ENCODE data around the gene FOXA3. TPM values are rescaled to one million over a fixed set of nuclear protein-coding genes. Genes with fewer than 3 reads are reported as not detected.

FOXA3 gene
- total RNA-seq, 4 donors from 2014 or later, result not detected

DNA sequence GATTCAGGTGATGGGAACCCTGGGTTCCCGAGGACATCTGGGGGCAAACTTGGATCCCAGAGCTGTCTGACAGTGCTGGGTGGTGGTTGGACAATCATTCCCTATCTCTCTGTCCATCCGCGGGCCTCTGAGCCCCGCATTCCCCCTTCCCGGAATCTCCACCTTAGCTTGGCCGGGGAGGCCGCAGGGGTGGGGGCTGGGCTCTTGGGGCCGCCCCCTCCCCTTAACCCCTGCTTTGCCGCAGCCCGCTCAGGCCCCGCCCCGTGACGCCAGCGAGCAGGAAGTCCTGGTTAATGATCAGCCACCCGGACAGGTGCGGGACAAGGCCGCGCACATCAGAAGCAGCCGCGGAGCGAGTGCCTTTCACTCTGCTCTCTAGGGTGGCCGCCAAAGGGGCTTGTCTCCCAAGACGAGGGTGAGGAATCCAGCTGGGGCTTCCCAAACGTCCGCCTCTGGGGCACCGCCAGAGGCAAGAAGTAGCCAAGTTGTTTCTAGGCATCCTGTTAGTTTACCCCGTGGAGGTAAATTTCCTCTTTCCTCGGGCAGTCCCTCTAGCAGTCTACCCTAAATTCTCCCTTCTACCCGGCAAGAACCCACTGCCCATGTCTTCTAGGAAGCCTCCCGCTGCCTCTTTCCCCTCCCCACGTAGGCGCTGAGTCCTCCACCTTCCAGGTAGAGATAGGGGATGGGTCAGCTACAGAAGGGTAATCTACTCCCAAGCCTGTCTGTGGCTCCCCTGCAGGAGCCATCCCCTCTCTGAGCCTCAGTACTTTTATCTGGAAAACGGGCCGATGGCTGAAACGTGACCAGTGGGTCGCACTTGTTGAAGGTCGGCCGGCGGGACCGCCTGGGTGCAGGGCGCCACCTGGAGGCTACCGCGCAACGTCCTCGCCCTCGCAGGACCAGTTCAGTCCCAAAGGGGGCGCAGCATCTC, 18.8 kb downstream of the FOXA3 start:
- ATAC-seq, result no peak
- peak in 1 of 2 donors; percentile 62 for DNase-seq
- H3K4me1 ChIP-seq, result peaks cover 34 to 44% of the 10 kb centered on the region in 2 donors
- peak overlapping the region in 3 of 4 donors; percentile 20 to 67 (median 47) for H3K27ac ChIP-seq
- in situ Hi-C loops (cut with MboI; ENCODE audit: low sequenced_read_pairs in 4 of 4), result no loop called here
- no peak for TF ChIP-seq POLR2A (IDR thresholded peaks at IDR 0.05)
- TF ChIP-seq, protein P1, sequence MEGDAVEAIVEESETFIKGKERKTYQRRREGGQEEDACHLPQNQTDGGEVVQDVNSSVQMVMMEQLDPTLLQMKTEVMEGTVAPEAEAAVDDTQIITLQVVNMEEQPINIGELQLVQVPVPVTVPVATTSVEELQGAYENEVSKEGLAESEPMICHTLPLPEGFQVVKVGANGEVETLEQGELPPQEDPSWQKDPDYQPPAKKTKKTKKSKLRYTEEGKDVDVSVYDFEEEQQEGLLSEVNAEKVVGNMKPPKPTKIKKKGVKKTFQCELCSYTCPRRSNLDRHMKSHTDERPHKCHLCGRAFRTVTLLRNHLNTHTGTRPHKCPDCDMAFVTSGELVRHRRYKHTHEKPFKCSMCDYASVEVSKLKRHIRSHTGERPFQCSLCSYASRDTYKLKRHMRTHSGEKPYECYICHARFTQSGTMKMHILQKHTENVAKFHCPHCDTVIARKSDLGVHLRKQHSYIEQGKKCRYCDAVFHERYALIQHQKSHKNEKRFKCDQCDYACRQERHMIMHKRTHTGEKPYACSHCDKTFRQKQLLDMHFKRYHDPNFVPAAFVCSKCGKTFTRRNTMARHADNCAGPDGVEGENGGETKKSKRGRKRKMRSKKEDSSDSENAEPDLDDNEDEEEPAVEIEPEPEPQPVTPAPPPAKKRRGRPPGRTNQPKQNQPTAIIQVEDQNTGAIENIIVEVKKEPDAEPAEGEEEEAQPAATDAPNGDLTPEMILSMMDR (IDR thresholded peaks at IDR 0.05 in 4 of 5, conservative IDR thresholded peaks at IDR 0.05 in 1 of 5), result peak; percentile 62 to 87 (median 74)
- no peaks in the 10 kb centered on the region for H3K27me3 ChIP-seq
- peaks cover 0 to 6% of the 10 kb centered on the region in 2 donors for H3K36me3 ChIP-seq
- peak overlapping the region in 3 of 4 donors; percentile 0 to 24 (median 12) for H3K4me3 ChIP-seq
- intact Hi-C loops (cut with DNase I; ENCODE audit: low total_unique reads), result no loop called here
- no peaks in the 10 kb centered on the region for H3K9me3 ChIP-seq

DNA sequence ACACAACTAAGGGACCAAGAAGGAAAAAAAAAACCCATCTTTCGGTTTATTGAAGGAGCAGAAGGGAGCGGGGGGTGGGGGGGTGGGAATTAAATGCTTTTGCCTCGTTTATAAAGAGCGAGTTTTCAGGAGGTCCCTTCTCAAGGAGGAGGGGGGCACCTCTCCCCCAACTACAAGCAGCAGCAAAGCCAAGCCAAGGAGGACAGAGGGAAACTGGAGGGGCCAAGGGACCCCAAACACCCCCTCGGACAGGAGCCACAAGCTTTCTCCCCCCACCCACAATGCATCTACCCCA, 19.4 kb downstream of the FOXA3 start:
- peaks cover 0 to 6% of the 10 kb centered on the region in 2 donors for H3K36me3 ChIP-seq
- in situ Hi-C loops (cut with MboI; ENCODE audit: low sequenced_read_pairs in 4 of 4) (no loop called here), intact Hi-C loops (cut with DNase I; ENCODE audit: low total_unique reads) (no loop called here)
- no peaks in the 10 kb centered on the region for H3K27me3 ChIP-seq
- TF ChIP-seq POLR2A (IDR thresholded peaks at IDR 0.05), result no peak
- TF ChIP-seq, protein P1 (IDR thresholded peaks at IDR 0.05 in 4 of 5, conservative IDR thresholded peaks at IDR 0.05 in 1 of 5), result peak in 2 of 5 experiments; percentile 18 to 37
- no peak for ATAC-seq
- H3K4me3 ChIP-seq, result peak overlapping the region in 3 of 4 donors; percentile 0 to 9 (median 4)
- H3K27ac ChIP-seq, result peak overlapping the region; percentile 44 to 90 (median 57)
- H3K9me3 ChIP-seq, result no peaks in the 10 kb centered on the region
- H3K4me1 ChIP-seq, result peaks cover 34 to 44% of the 10 kb centered on the region in 2 donors
- DNase-seq, result no peak

DNA sequence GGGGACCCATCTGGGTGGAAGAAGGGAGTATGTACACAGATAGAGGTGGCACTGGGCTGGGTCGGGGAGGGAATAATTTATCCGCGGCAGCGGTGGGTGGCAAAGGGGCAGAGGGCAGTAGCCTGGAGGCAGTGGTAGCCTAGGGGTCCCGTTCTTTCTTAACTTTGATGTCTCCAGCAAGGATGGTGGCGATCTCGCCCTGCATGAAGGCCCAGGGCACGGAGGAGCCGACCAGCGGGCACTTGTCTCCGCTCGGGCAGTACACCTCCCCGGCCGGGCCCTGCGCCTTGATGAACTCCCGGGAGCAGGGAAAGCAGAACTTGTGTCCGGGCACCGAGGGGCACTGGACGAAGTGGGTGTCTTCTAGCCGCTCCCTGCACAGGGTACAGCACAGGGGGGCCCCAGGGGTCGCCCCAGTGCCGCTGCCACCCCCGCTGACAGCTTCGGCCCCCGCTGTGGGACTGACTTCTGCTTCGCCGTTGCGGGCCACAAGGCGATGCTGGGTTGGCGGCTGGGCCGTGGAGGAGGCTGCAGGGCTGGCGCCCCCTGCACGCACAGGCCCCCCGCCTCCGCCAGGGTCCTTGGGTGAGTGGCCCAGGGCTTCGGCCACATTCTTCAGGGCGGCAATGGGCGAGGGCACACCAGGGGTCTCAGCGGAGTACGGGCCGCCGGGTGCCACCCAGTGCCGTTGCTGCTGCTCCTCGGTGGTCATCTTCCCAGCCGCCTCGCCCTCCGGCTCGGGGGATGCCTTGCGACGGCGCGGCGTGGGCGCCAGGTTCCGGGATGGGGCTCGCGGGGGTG, 20.0 kb downstream of the FOXA3 start:
- Histone ChIP-seq H3K9me3 (no peaks in the 10 kb centered on the region), H3K36me3 (peaks cover 0 to 6% of the 10 kb centered on the region in 2 donors), H3K27ac (peak overlapping the region; percentile 47 to 95 (median 92)), H3K4me3 (peak overlapping the region; percentile 0 to 84 (median 35)), H3K4me1 (peaks cover 34 to 44% of the 10 kb centered on the region in 2 donors), H3K27me3 (no peaks in the 10 kb centered on the region)
- ATAC-seq (no peak), DNase-seq (no peak)
- TF ChIP-seq, protein P1 (IDR thresholded peaks at IDR 0.05 in 4 of 5, conservative IDR thresholded peaks at IDR 0.05 in 1 of 5), result no peak
- intact Hi-C loops (cut with DNase I; ENCODE audit: low total_unique reads), result no loop called here
- in situ Hi-C loops (cut with MboI; ENCODE audit: low sequenced_read_pairs in 4 of 4), result no loop called here

DNA sequence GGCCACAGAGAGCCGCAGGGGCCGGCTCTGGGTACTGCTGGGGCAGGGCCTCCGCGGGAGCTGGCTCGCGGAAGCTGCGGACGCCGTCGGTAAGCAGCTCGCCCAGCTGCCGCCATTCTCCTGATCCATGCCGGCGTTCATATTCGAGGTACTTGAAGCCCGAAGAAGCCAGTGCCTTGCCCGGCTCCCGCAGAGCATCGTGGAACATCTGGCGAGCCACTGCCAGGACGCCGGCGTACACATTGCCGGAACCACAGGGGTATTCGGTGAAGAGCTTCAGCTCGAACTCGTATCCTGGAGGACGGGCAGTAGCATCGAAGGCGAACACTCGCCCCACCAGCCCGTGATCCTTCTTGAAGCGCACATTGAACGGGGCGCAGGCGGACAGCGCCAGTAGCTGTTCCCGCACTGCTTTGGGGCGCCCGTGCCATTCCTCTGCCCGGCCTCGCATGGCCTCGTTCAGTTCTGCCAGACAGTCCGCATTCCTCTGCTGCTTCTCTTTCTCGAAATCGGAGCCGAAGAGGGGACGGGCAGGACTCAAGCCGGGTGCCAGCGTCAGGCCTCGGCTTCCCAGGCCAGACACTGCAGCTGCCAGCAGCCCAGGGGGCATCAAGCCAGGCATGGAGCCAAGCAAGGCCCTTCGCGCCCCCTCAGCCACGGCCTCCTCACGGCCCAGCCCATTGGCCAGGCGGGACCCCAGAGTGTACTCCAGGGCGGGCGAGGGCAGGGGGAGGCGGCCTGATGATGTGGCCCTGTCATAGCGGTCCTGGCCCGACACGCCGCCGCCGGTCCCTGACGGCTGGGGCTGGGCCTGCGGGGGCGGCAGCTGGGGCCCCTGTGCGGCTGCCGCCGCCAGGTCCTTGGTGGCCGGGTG, 20.8 kb downstream of the FOXA3 start:
- Histone ChIP-seq H3K4me3 (peak overlapping the region; percentile 63 to 84 (median 66)), H3K27me3 (no peaks in the 10 kb centered on the region), H3K27ac (peak overlapping the region; percentile 86 to 95 (median 92)), H3K9me3 (no peaks in the 10 kb centered on the region), H3K4me1 (peaks cover 34 to 44% of the 10 kb centered on the region in 2 donors), H3K36me3 (peaks cover 0 to 6% of the 10 kb centered on the region in 2 donors)
- in situ Hi-C loops (cut with MboI; ENCODE audit: low sequenced_read_pairs in 4 of 4), result no loop called here
- intact Hi-C loops (cut with DNase I; ENCODE audit: low total_unique reads), result loop anchor here (5.0 kb wide), 1 partner anchor 118 kb away; the partner anchor contains the start of gene SIX5
- ATAC-seq, result no peak
- DNase-seq, result no peak
- TF ChIP-seq POLR2A (IDR thresholded peaks at IDR 0.05), result no peak
- TF ChIP-seq, protein P1 (IDR thresholded peaks at IDR 0.05 in 4 of 5, conservative IDR thresholded peaks at IDR 0.05 in 1 of 5), result no peak
